K562 (cell line): Measurements from ENCODE around the gene PDPR.
"Not testable (repeated sequence)": the region's sequence is repeated elsewhere in the genome, so short reads cannot be mapped to it uniquely, and the experiment has no call there.

Source experiments
- EGR1 ChIP-seq: fragments of 450-650 bp; conservative IDR thresholded peaks from 2 replicates; pipeline ENCODE4 v1.6.1; 2017; ENCODE audit warnings: mild to moderate bottlenecking
- ETV1 ChIP-seq: fragments of 450-650 bp; conservative IDR thresholded peaks from 2 replicates; pipeline ENCODE4 v1.6.1; 2016; ENCODE audit warnings: missing genetic modification characterization, control low read depth, low read depth, missing compliant biosample characterization

DNA sequence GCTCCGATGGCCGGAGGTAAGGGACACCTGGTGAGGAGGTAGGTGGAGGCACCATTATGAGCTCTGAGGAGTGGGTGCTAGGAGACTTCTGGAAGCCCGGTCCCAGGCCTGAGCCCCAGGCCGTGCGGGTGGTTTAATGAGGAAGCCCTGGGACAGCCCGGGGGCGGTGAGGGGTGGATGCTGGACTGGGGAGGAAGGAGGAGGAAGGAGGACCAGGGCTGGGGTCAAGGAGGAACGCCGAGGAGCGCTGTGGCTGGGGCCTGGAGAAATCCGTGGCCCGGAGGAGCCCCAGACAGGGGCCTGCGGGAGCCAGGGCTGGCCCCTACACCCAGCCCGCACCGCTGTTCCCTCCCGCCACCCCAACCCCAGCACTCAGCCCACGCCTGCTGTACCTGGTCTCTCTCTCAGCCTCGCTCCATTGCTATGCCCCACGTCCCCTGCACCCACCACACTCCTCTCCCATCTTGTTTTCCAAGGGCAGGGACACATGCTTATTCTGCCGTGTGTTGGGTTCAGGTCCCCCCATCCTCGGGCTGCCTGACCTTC is 60.3 kb downstream of the PDPR start:
- not testable (repeated sequence) for TF ChIP-seq EGR1; ETV1 (tag)
